Measurements from ENCODE around the gene WIZ.

Gene WIZ

DNA sequence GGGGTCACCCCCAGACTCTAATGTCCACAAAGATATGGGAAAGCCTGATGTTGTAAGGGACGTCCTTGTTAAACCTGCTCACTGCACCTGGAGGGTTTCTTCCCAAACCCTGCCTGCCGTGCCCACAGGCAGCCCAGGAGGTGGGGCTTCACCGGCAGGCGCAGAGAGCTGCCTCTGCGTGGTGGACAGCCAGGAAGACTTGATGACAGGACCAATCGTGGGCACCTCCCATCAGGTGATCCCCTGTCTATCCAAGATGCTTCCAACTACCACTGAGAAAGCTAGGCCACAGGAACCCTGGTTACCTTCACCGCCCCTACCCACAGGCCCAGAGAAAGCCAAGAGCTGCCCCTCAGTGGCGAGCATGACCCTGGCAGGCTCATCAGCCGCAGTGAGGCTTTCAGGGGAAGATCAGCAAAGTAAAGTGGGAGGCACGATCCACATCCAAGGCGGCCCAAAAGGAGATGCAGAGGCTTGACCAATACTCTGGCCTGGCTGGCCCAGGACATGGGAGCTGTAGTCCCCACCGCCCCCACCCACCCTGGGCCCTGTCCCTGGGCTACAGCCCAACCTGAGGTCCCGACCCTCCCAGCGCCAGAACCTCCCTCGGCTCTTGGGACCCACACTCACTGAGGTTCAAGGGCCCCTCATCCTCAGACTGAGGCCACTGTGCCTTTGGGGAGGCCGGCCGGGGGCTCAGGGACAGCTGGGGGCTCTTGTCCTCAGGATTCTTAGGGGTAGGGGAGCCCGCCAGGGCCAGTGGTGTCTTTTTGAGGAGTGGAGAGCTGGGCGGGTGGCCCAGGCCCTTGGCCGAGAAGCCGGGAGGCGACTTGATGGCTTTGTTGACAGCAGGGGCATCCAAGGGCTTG is 20.6 kb downstream of the WIZ start:
- in situ Hi-C loops (cut with HindIII; ENCODE audit: low pct_ligation_motif_present, low sequenced_read_pairs), result no loop called here
- DNase-seq, result no peak
- peaks cover 29% of the 10 kb centered on the region for H3K36me3 ChIP-seq (replicated peaks)

DNA sequence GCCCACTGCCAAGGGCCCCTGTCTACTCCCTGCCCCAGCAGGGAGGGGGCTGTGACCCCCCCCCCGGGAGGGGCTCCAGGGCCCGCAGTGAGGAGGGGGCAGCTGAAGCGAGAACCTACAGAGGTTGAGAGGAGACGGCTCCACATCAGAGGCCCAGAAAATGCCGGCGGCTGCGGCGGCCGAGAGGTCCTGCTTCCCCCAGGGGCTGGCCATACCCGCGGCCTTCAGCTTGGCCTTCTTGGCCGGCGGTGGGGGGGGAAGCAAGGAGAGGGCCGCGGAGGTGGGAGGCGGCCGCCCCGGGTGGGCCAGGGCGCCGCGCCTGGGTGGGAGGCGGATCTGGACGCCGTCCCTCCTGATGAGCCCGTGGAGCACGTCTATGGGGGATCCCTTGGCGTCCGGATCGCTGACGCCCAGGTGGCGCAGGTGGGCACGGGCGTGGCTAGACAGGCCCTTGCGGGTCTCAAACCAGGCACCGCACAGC is 21.7 kb downstream of the WIZ start:
- H3K27ac ChIP-seq, result no peak overlapping the region
- TF ChIP-seq, protein P1, sequence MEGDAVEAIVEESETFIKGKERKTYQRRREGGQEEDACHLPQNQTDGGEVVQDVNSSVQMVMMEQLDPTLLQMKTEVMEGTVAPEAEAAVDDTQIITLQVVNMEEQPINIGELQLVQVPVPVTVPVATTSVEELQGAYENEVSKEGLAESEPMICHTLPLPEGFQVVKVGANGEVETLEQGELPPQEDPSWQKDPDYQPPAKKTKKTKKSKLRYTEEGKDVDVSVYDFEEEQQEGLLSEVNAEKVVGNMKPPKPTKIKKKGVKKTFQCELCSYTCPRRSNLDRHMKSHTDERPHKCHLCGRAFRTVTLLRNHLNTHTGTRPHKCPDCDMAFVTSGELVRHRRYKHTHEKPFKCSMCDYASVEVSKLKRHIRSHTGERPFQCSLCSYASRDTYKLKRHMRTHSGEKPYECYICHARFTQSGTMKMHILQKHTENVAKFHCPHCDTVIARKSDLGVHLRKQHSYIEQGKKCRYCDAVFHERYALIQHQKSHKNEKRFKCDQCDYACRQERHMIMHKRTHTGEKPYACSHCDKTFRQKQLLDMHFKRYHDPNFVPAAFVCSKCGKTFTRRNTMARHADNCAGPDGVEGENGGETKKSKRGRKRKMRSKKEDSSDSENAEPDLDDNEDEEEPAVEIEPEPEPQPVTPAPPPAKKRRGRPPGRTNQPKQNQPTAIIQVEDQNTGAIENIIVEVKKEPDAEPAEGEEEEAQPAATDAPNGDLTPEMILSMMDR (IDR thresholded peaks at IDR 0.05; ENCODE audit: low read depth, low read length, missing control alignments), result no peak
- DNase-seq, result no peak
- H3K27me3 ChIP-seq (replicated peaks), result no peaks in the 10 kb centered on the region
- in situ Hi-C loops (cut with HindIII; ENCODE audit: low pct_ligation_motif_present, low sequenced_read_pairs), result no loop called here
- peaks cover 41% of the 10 kb centered on the region for H3K36me3 ChIP-seq (replicated peaks)
- no peak overlapping the region for H3K4me3 ChIP-seq (ENCODE audit: low read depth, low read length)

More for the DNA sequence above, 20.6 kb downstream of the WIZ start:
- H3K27me3 ChIP-seq (replicated peaks), result no peaks in the 10 kb centered on the region
- TF ChIP-seq, protein P1 (IDR thresholded peaks at IDR 0.05; ENCODE audit: low read depth, low read length, missing control alignments), result no peak
- H3K27ac ChIP-seq, result no peak overlapping the region
- H3K4me3 ChIP-seq (ENCODE audit: low read depth, low read length), result no peak overlapping the region

DNA sequence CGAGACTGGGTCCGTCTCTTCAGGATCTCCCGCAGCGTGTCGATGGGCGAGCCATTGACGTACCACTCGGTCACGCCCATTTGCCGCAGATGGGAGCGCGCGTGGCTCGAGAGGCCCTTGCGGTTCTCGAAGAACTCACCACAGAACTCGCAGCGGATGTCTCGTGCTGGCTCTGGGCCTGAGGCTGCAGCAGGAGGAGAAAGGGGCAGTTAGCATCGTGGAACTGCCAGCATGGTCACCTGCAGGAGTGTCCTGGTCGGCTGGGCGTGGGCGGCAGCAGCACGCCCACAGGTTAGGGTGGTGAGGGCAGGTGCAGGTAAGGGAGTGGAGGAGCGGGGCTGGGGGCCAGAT is 22.4 kb downstream of the WIZ start:
- no peak for DNase-seq
- Histone ChIP-seq H3K4me3 (ENCODE audit: low read depth, low read length) (no peak overlapping the region), H3K27me3 (replicated peaks) (no peaks in the 10 kb centered on the region), H3K36me3 (replicated peaks) (peaks cover 46% of the 10 kb centered on the region), H3K27ac (no peak overlapping the region)
- in situ Hi-C loops (cut with HindIII; ENCODE audit: low pct_ligation_motif_present, low sequenced_read_pairs), result no loop called here
- TF ChIP-seq, protein P1 (IDR thresholded peaks at IDR 0.05; ENCODE audit: low read depth, low read length, missing control alignments), result no peak

DNA sequence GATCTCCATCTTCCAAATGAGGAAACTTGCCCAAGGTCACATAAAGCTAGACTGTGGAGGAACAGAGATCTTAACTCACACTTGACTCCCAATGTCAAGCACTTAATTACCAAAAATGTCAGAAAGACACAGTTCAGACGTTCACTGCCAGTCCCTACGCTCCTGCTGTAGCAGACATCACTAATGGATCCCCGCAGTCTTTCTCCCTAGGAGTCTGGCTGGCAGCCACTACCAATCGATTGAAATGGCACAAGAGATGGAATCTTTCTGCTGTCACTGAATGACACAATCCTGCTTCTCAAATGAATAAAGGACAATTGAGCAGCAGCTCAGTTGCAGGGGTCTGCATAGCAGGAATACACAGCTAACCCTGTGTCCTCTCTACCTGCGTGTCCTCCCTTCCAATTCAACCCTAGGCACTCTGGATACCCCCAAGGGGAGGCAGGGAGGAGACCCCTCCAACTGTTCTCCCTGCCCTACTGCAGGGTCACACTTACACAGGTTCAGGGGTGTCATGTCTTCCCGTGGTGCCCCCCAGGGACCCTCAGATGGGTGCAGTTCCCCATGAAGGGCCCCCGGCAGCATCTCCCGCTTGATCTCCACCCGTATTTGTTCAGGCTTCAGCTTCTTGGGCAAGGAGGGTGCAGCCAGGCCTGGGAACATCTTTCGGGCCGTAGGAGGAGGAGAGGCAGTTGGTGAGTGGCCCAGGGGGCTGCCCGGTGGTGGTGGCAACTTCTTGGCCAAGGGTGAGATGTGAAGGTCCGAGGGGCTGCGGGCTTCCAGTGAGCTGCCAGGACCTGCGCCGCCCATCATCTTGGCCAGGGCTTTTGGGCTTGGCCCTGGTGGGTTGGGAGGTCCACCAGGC is 23.0 kb downstream of the WIZ start:
- Histone ChIP-seq H3K27me3 (replicated peaks) (no peaks in the 10 kb centered on the region), H3K27ac (no peak overlapping the region), H3K4me3 (ENCODE audit: low read depth, low read length) (no peak overlapping the region), H3K36me3 (replicated peaks) (peaks cover 46% of the 10 kb centered on the region)
- TF ChIP-seq, protein P1 (IDR thresholded peaks at IDR 0.05; ENCODE audit: low read depth, low read length, missing control alignments), result no peak
- DNase-seq, result no peak
- in situ Hi-C loops (cut with HindIII; ENCODE audit: low pct_ligation_motif_present, low sequenced_read_pairs), result no loop called here

DNA sequence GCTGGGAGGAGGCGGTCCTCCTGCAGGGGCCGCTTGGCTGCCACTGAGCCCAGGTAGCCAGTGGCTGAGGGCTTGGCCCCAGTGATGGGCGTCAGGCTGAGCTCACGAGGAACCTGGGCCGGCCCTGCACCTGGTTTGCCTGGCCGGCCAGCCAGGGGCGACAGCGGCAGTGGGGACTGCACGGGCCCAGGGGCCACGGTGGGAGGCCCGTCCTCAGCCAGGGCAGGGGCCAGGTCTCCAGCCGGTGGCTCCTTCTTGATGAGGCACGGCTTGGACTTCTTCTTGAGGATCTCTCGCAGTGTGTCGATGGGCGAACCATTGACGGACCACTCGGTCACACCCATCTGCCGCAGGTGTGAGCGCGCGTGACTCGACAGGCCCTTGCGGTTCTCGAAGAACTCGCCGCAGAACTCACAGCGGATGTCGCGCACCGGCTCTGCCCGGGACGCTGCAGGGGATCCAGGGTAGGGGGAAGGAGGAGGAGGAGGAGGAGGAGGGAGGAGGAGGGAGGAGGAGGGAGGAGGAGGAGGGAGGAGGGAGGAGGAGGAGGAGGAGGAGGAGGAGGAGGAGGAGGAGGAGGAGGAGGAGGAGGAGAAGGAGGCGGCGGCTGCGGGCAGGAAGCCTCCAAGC is 24.3 kb downstream of the WIZ start:
- in situ Hi-C loops (cut with HindIII; ENCODE audit: low pct_ligation_motif_present, low sequenced_read_pairs), result no loop called here
- TF ChIP-seq, protein P1 (IDR thresholded peaks at IDR 0.05; ENCODE audit: low read depth, low read length, missing control alignments), result no peak
- DNase-seq, result no peak
- Histone ChIP-seq H3K27me3 (replicated peaks) (no peaks in the 10 kb centered on the region), H3K4me3 (ENCODE audit: low read depth, low read length) (no peak overlapping the region), H3K36me3 (replicated peaks) (peaks cover 46% of the 10 kb centered on the region), H3K27ac (no peak overlapping the region)

Data from brain microvascular endothelial cell (primary cell).